BJ (cell line): ENCODE results near the gene ZNF467. TPM values are rescaled to one million over a fixed set of nuclear protein-coding genes. Genes with fewer than 3 reads are reported as not detected.

Source experiments
- CTCF ChIA-PET: fragments of 350-600 bp; formaldehyde crosslinking; extraction: SDS; loops from one replicate; lab custom pipeline; 2021; ENCODE audit warnings: antibody characterized with exemption, inconsistent platforms; lab: Yijun Ruan, JAX
- POLR2A ChIA-PET: fragments of 300-600 bp; sonication (Branson Sonifier 250); formaldehyde crosslinking; extraction: SDS; loops from one replicate; lab custom pipeline; 2021; ENCODE audit warnings: antibody characterized with exemption; lab: Charles Lee
- DNase-seq: peaks from one replicate; pipeline ENCODE4 v3.0.0-alpha.2; 2011; ENCODE audit warnings: low read depth
- H3K27me3 ChIP-seq: 2 replicates; pipeline ENCODE4 v1.6.0; 2011; ENCODE audit warnings: low read length; ENCODE audit not compliant: control insufficient read depth, insufficient read depth
- H3K36me3 ChIP-seq: 2 replicates; pipeline ENCODE4 v1.5.1; 2011; ENCODE audit warnings: low read length; ENCODE audit not compliant: control insufficient read depth, insufficient read depth
- H3K4me3 ChIP-seq: 2 replicates; pipeline ENCODE4 v1.5.1; 2011; ENCODE audit warnings: low read depth, mild to moderate bottlenecking, control low read depth, low read length
- CTCF ChIP-seq: IDR thresholded peaks from 2 replicates; pipeline ENCODE4 v1.5.1; 2011; ENCODE audit warnings: low read depth, mild to moderate bottlenecking, control low read depth, inconsistent platforms, low read length, moderate library complexity; ENCODE audit not compliant: insufficient read depth
- polyA plus RNA-seq: library from polyadenylated mRNA; depleted of rRNA; stranded (reverse); fragments of >200 nt; gene quantifications from 2 replicates; pipeline ENCODE4 v1.2.3, GENCODE V29; 2011; rRNA removed

Gene ZNF467
- polyA plus RNA-seq, 1 experiment = 1.6 TPM

DNA sequence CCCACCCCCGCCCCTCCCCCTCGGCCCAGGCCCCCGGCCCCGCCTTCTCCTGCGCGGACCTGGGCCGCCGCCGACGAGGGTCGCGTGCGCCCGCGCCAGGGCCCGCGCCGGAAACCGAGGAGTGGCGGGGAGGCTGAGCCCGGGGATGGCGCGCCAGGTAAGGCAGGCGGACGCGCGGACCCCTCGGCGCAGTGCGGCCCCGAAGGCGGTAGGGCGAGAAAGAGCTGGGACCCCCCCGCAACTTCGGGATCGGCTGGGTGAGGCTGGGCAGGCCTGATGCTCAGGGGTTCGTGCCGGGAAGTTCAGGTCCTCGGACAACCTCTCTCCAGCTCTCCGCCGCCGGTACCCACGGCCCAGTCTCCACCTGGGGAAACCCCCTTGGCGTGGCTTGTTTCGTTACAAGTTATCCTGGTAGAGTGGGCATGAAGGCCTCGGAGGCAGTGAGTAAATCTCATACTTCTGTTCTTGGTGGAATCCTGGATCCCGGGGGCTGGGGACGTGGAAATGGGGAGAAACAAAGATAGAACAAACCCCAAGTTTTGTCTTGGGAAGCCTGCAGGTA is 58.4 kb downstream of the ZNF467 start:
- CTCF ChIA-PET = interaction anchor here (2.5 kb wide), 1 partner anchor 27 kb away, joined by 9 read pairs; no protein-coding TSS in a partner anchor
- no peaks in the 10 kb centered on the region for H3K27me3 ChIP-seq
- H3K4me3 ChIP-seq = peak overlapping the region; percentile 81
- no peak for DNase-seq
- POLR2A ChIA-PET = no interaction called here
- no peak for TF ChIP-seq CTCF
- H3K36me3 ChIP-seq = peaks cover 1% of the 10 kb centered on the region; the same call in 1 of the 2 replicates

Other genes starting within 250 kb of the ZNF467 start
- gene ZNF862, start 64.8 kb upstream of the ZNF467 start, polyA plus RNA-seq = 15.7 and 20.4 TPM in 2 replicates
- gene ATP6V0E2, start 100.4 kb upstream of the ZNF467 start, polyA plus RNA-seq = 10.7 and 17.7 TPM in 2 replicates